HG02763 (cell line): Measurements from ENCODE around the gene LUM.
"Not testable (repeated sequence)": the region's sequence is repeated elsewhere in the genome, so short reads cannot be mapped to it uniquely, and the experiment has no call there.

Experiments
- ATAC-seq: cut with Tn5 transposase; IDR thresholded peaks from one replicate; pipeline ENCODE4 v1.9.1; 2021; ENCODE audit warnings: mild to moderate bottlenecking, moderate library complexity; ENCODE audit not compliant: unreplicated experiment

The LUM gene

GRCh38 chr12:91109581-91110310 is 1.5 kb downstream of the LUM start:
- ATAC-seq: no peak

GRCh38 chr12:91109148-91109564 is 2.1 kb downstream of the LUM start:
- ATAC-seq: peak; percentile 78

GRCh38 chr12:91108196-91108755 is 3.0 kb downstream of the LUM start:
- no peak for ATAC-seq

GRCh38 chr12:91106283-91106682 is 5.0 kb downstream of the LUM start:
- ATAC-seq: no peak

GRCh38 chr12:91105807-91106206 is 5.5 kb downstream of the LUM start:
- ATAC-seq: no peak

GRCh38 chr12:91104812-91105466 is 6.4 kb downstream of the LUM start:
- peak; percentile 71 for ATAC-seq

GRCh38 chr12:91103624-91104023 is 7.7 kb downstream of the LUM start:
- ATAC-seq: no peak

GRCh38 chr12:91103101-91103500 is 8.2 kb downstream of the LUM start:
- no peak for ATAC-seq

GRCh38 chr12:91100906-91101305 is 10.4 kb downstream of the LUM start:
- no peak for ATAC-seq

GRCh38 chr12:91099836-91100235 is 11.5 kb downstream of the LUM start:
- ATAC-seq: no peak

GRCh38 chr12:91099341-91099740 is 12.0 kb downstream of the LUM start:
- no peak for ATAC-seq

GRCh38 chr12:91098941-91099340 is 12.4 kb downstream of the LUM start:
- no peak for ATAC-seq

GRCh38 chr12:91098461-91098860 is 12.8 kb downstream of the LUM start:
- ATAC-seq: no peak

- no peak for ATAC-seq
Observed at GRCh38 chr12:91094957-91095356, 16.3 kb downstream of the LUM start.

GRCh38 chr12:91094032-91094662 is 17.1 kb downstream of the LUM start:
- no peak for ATAC-seq

GRCh38 chr12:91093341-91093740 is 18.0 kb downstream of the LUM start:
- ATAC-seq: no peak

- no peak for ATAC-seq
Observed at GRCh38 chr12:91091916-91092715, 19.2 kb downstream of the LUM start.

- not testable (repeated sequence) for ATAC-seq
Observed at GRCh38 chr12:91089953-91090352, 21.3 kb downstream of the LUM start.

- no peak for ATAC-seq
Observed at GRCh38 chr12:91080041-91080440, 31.3 kb downstream of the LUM start.

- ATAC-seq: no peak
Observed at GRCh38 chr12:91078501-91078900, 32.8 kb downstream of the LUM start.
